Natural killer cell treated with Interleukin-12 subunit alpha and Interleukin-12 subunit beta and Interleukin-15 and Interleukin-18, amount 100 ng/mL, for 72 hours (primary cell): Measurements from ENCODE around the gene ACTN4. TPM values are rescaled to one million over a fixed set of nuclear protein-coding genes. Genes with fewer than 3 reads are reported as not detected.
A peak's percentile ranks its signal among the peaks of the same experiment; 100 is the strongest.

Experiments
- ATAC-seq, 2 donors: fragments of 150-1000 bp; cut with Tn5 transposase in 1 of 2; sonication (Bioruptor Pico), chemical (Tn5 transposase) in 1 of 2; 2 replicates each; pipeline ENCODE4 v1.10.0; 2021
- DNase-seq: peaks from one replicate; pipeline ENCODE4 v3.0.0; 2022; ENCODE audit warnings: low spot score
- H3K27ac Mint-ChIP-seq, 2 donors: 1 replicate in 1 of 2; 2 replicates in 1 of 2; pipeline ENCODE4 v1.8.0; 2022; ENCODE audit warnings: mixed read lengths in 2 of 2, mild to moderate bottlenecking in 1 of 2, moderate library complexity in 1 of 2
- H3K27me3 Mint-ChIP-seq, 2 donors: 1 replicate in 1 of 2; 2 replicates in 1 of 2; pipeline ENCODE4 v1.8.0; 2022; ENCODE audit warnings: mixed read lengths in 2 of 2
- H3K36me3 Mint-ChIP-seq: one replicate; pipeline ENCODE4 v1.8.0; 2022; ENCODE audit warnings: mixed read lengths
- H3K4me1 Mint-ChIP-seq, 2 donors: 1 replicate in 1 of 2; 2 replicates in 1 of 2; pipeline ENCODE4 v1.8.0; 2022; ENCODE audit warnings: low read depth in 2 of 2, mixed read lengths in 2 of 2, mild to moderate bottlenecking in 1 of 2
- H3K4me3 Mint-ChIP-seq: one replicate; pipeline ENCODE4 v1.8.0; 2022; ENCODE audit warnings: mixed read lengths
- H3K9me3 Mint-ChIP-seq: 2 replicates; pipeline ENCODE4 v1.8.0; 2022; ENCODE audit warnings: mixed read lengths
- total RNA-seq, 2 donors: library from RNA; stranded (reverse); gene quantifications; one replicate each; pipeline ENCODE4 v1.2.3, GENCODE V29; 2022

The ACTN4 gene
- total RNA-seq, 2 donors from 2014 or later: 342 to 574 TPM

GRCh38 chr19:38723990-38724854, 76.8 kb downstream of the ACTN4 start:
- H3K9me3 Mint-ChIP-seq: no peaks in the 10 kb centered on the region
- H3K4me3 Mint-ChIP-seq: no peak overlapping the region
- H3K36me3 Mint-ChIP-seq: no peaks in the 10 kb centered on the region
- ATAC-seq: no peak
- peaks cover 15 to 23% of the 10 kb centered on the region in 2 donors for H3K4me1 Mint-ChIP-seq
- no peak for DNase-seq
- H3K27me3 Mint-ChIP-seq: no peaks in the 10 kb centered on the region
- peak overlapping the region in 1 of 2 donors; percentile 23 for H3K27ac Mint-ChIP-seq

- Mint-ChIP-seq H3K36me3 (no peaks in the 10 kb centered on the region), H3K27ac (peak overlapping the region; percentile 51 to 72), H3K9me3 (no peaks in the 10 kb centered on the region), H3K4me1 (peaks cover 19 to 32% of the 10 kb centered on the region in 2 donors), H3K4me3 (peak overlapping the region; percentile 12), H3K27me3 (no peaks in the 10 kb centered on the region)
- no peak for ATAC-seq
- no peak for DNase-seq
Observed at GRCh38 chr19:38725469-38726283, 78.2 kb downstream of the ACTN4 start.

- no peaks in the 10 kb centered on the region for H3K36me3 Mint-ChIP-seq
- H3K4me1 Mint-ChIP-seq: peaks cover 19 to 32% of the 10 kb centered on the region in 2 donors
- H3K9me3 Mint-ChIP-seq: no peaks in the 10 kb centered on the region
- DNase-seq (no peak), ATAC-seq (peak in 1 of 2 donors; percentile 5)
- H3K27ac Mint-ChIP-seq: peak overlapping the region; percentile 51 to 72
- no peaks in the 10 kb centered on the region for H3K27me3 Mint-ChIP-seq
- H3K4me3 Mint-ChIP-seq: peak overlapping the region; percentile 12
Observed at GRCh38 chr19:38726284-38726673, 78.8 kb downstream of the ACTN4 start.

- no peaks in the 10 kb centered on the region for H3K36me3 Mint-ChIP-seq
- peak; percentile 81 to 91 for ATAC-seq
- peaks cover 19 to 35% of the 10 kb centered on the region in 2 donors for H3K4me1 Mint-ChIP-seq
- peak overlapping the region; percentile 12 for H3K4me3 Mint-ChIP-seq
- H3K27ac Mint-ChIP-seq: peak overlapping the region; percentile 51 to 72
- DNase-seq: peak; percentile 89
- H3K9me3 Mint-ChIP-seq: no peaks in the 10 kb centered on the region
- H3K27me3 Mint-ChIP-seq: no peaks in the 10 kb centered on the region
Observed at GRCh38 chr19:38726761-38727301, 79.4 kb downstream of the ACTN4 start.

- H3K9me3 Mint-ChIP-seq: no peaks in the 10 kb centered on the region
- ATAC-seq (no peak), DNase-seq (no peak)
- peaks cover 19 to 38% of the 10 kb centered on the region in 2 donors for H3K4me1 Mint-ChIP-seq
- H3K27ac Mint-ChIP-seq: peak overlapping the region; percentile 29 to 51
- no peaks in the 10 kb centered on the region for H3K36me3 Mint-ChIP-seq
- H3K4me3 Mint-ChIP-seq: no peak overlapping the region
- H3K27me3 Mint-ChIP-seq: no peaks in the 10 kb centered on the region
Observed at GRCh38 chr19:38727306-38727867, 79.9 kb downstream of the ACTN4 start.

- H3K27ac Mint-ChIP-seq: peak overlapping the region in 1 of 2 donors; percentile 29
- H3K27me3 Mint-ChIP-seq: no peaks in the 10 kb centered on the region
- ATAC-seq (no peak), DNase-seq (peak; percentile 15)
- no peaks in the 10 kb centered on the region for H3K9me3 Mint-ChIP-seq
- H3K4me1 Mint-ChIP-seq: peaks cover 19 to 44% of the 10 kb centered on the region in 2 donors
- H3K36me3 Mint-ChIP-seq: no peaks in the 10 kb centered on the region
- H3K4me3 Mint-ChIP-seq: no peak overlapping the region
Observed at GRCh38 chr19:38727868-38728660, 80.6 kb downstream of the ACTN4 start.

GRCh38 chr19:38728752-38729541, 81.5 kb downstream of the ACTN4 start:
- peaks cover 26 to 47% of the 10 kb centered on the region in 2 donors for H3K4me1 Mint-ChIP-seq
- H3K27ac Mint-ChIP-seq: peak overlapping the region in 1 of 2 donors; percentile 29
- ATAC-seq (no peak), DNase-seq (peak; percentile 53)
- H3K36me3 Mint-ChIP-seq: no peaks in the 10 kb centered on the region
- H3K9me3 Mint-ChIP-seq: no peaks in the 10 kb centered on the region
- H3K27me3 Mint-ChIP-seq: no peaks in the 10 kb centered on the region
- no peak overlapping the region for H3K4me3 Mint-ChIP-seq

GRCh38 chr19:38729653-38730469, 82.4 kb downstream of the ACTN4 start:
- no peaks in the 10 kb centered on the region for H3K9me3 Mint-ChIP-seq
- peaks cover 31 to 55% of the 10 kb centered on the region in 2 donors for H3K4me1 Mint-ChIP-seq
- DNase-seq: peak; percentile 81
- no peaks in the 10 kb centered on the region for H3K36me3 Mint-ChIP-seq
- no peak overlapping the region for H3K4me3 Mint-ChIP-seq
- peak overlapping the region; percentile 41 to 79 for H3K27ac Mint-ChIP-seq
- peak; percentile 53 to 59 for ATAC-seq
- H3K27me3 Mint-ChIP-seq: no peaks in the 10 kb centered on the region

GRCh38 chr19:38730470-38730730, 83.0 kb downstream of the ACTN4 start:
- Mint-ChIP-seq H3K36me3 (no peaks in the 10 kb centered on the region), H3K9me3 (no peaks in the 10 kb centered on the region), H3K27ac (peak overlapping the region; percentile 41 to 79), H3K4me3 (no peak overlapping the region), H3K27me3 (no peaks in the 10 kb centered on the region), H3K4me1 (peaks cover 31 to 61% of the 10 kb centered on the region in 2 donors)
- no peak for ATAC-seq
- no peak for DNase-seq

GRCh38 chr19:38730731-38731589, 83.5 kb downstream of the ACTN4 start:
- peak overlapping the region; percentile 79 to 93 for H3K27ac Mint-ChIP-seq
- no peak for ATAC-seq
- H3K27me3 Mint-ChIP-seq: no peaks in the 10 kb centered on the region
- no peak overlapping the region for H3K4me3 Mint-ChIP-seq
- no peaks in the 10 kb centered on the region for H3K36me3 Mint-ChIP-seq
- no peaks in the 10 kb centered on the region for H3K9me3 Mint-ChIP-seq
- DNase-seq: no peak
- peaks cover 31 to 61% of the 10 kb centered on the region in 2 donors for H3K4me1 Mint-ChIP-seq

- no peaks in the 10 kb centered on the region for H3K9me3 Mint-ChIP-seq
- H3K4me1 Mint-ChIP-seq: peaks cover 25 to 59% of the 10 kb centered on the region in 2 donors
- no peak overlapping the region for H3K4me3 Mint-ChIP-seq
- no peaks in the 10 kb centered on the region for H3K36me3 Mint-ChIP-seq
- no peak for ATAC-seq
- peak overlapping the region; percentile 79 to 93 for H3K27ac Mint-ChIP-seq
- no peak for DNase-seq
- no peaks in the 10 kb centered on the region for H3K27me3 Mint-ChIP-seq
Observed at GRCh38 chr19:38731654-38732301, 84.3 kb downstream of the ACTN4 start.
